GM10266 (cell line): ENCODE measurements around the gene MYH7B.

ENCODE experiments used
- DNase-seq: peaks from one replicate; pipeline ENCODE4 v3.0.0; 2012; ENCODE audit errors: extremely low spot score
- TF ChIP-seq, protein P1 (sequence below): IDR thresholded peaks from 2 replicates; pipeline ENCODE4 v1.5.1; 2012; ENCODE audit warnings: mild to moderate bottlenecking, low read depth; ENCODE audit not compliant: control insufficient read depth, insufficient read depth; ENCODE audit errors: missing control alignments

Gene MYH7B

DNA sequence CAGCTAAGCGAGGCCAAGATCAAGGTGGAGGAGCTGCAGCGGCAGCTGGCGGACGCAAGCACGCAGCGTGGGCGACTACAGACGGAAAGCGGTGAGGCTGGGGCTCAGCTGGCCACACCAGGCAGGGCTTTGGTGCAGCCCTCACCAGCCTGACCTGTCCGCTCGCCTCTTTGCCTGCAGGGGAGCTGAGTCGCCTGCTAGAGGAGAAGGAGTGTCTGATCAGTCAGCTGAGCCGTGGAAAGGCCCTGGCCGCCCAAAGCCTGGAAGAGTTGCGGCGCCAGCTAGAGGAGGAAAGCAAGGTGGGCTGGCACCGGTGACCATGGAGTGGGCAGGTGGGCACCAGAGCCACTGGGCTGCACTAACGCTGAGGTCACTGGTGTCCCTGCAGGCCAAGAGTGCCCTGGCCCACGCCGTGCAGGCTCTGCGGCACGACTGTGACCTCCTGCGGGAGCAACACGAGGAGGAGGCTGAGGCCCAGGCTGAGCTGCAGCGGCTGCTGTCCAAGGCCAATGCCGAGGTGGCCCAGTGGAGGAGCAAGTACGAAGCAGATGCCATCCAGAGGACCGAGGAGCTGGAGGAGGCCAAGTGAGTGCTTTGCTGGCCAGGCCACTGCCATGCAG, 42.8 kb downstream of the MYH7B start:
- TF ChIP-seq, protein P1, sequence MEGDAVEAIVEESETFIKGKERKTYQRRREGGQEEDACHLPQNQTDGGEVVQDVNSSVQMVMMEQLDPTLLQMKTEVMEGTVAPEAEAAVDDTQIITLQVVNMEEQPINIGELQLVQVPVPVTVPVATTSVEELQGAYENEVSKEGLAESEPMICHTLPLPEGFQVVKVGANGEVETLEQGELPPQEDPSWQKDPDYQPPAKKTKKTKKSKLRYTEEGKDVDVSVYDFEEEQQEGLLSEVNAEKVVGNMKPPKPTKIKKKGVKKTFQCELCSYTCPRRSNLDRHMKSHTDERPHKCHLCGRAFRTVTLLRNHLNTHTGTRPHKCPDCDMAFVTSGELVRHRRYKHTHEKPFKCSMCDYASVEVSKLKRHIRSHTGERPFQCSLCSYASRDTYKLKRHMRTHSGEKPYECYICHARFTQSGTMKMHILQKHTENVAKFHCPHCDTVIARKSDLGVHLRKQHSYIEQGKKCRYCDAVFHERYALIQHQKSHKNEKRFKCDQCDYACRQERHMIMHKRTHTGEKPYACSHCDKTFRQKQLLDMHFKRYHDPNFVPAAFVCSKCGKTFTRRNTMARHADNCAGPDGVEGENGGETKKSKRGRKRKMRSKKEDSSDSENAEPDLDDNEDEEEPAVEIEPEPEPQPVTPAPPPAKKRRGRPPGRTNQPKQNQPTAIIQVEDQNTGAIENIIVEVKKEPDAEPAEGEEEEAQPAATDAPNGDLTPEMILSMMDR: no peak
- no peak for DNase-seq

DNA sequence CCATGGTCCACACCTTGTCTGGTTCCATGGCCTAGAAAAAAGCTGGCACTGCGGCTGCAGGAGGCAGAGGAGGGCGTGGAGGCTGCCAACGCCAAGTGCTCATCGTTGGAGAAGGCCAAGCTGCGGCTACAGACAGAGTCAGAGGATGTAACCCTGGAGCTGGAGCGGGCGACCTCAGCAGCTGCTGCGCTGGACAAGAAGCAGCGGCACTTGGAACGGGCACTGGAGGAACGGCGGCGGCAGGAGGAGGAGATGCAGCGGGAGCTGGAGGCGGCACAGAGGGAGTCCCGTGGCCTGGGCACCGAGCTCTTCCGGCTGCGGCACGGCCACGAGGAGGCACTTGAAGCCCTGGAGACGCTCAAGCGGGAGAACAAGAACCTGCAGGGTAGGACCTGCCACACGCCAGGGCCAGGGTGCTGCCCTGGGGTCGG, 43.4 kb downstream of the MYH7B start:
- TF ChIP-seq, protein P1: no peak
- DNase-seq: no peak

DNA sequence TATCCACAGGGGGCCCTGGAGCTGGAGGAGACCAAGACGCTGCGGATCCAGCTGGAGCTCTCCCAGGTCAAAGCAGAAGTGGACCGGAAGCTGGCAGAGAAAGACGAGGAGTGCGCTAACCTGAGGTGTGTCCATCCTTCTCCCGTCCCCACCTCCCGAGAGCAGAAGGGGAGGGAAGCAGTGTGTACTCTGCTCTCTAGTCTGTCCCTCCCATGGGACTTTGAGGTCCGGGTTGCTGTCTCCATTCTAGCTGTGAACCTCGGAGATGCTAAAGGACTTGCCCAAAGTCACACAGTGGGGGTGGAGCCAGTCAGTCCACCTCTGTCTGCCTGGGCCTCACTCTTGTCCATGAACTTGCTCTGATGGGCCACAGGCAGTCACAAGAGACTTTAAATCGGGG, 44.1 kb downstream of the MYH7B start:
- TF ChIP-seq, protein P1: no peak
- DNase-seq: no peak

DNA sequence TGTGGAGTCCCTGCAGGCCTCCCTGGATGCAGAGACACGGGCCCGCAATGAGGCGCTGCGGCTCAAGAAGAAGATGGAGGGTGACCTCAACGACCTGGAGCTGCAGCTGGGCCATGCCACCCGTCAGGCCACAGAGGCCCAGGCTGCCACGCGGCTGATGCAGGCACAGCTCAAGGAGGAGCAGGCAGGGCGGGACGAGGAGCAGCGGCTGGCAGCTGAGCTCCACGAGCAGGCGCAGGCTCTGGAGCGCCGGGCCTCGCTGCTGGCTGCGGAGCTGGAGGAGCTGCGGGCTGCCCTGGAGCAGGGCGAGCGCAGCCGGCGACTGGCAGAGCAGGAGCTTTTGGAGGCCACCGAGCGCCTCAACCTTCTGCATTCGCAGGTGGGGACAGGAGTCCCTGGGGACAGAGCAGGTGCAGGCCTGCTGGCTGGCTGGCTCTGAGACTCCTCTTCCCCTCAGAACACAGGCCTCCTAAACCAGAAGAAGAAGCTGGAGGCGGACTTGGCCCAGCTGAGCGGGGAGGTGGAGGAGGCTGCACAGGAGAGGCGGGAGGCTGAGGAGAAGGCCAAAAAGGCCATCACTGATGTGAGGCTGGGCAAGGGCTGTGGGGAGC, 44.7 kb downstream of the MYH7B start:
- no peak for DNase-seq
- TF ChIP-seq, protein P1: no peak

DNA sequence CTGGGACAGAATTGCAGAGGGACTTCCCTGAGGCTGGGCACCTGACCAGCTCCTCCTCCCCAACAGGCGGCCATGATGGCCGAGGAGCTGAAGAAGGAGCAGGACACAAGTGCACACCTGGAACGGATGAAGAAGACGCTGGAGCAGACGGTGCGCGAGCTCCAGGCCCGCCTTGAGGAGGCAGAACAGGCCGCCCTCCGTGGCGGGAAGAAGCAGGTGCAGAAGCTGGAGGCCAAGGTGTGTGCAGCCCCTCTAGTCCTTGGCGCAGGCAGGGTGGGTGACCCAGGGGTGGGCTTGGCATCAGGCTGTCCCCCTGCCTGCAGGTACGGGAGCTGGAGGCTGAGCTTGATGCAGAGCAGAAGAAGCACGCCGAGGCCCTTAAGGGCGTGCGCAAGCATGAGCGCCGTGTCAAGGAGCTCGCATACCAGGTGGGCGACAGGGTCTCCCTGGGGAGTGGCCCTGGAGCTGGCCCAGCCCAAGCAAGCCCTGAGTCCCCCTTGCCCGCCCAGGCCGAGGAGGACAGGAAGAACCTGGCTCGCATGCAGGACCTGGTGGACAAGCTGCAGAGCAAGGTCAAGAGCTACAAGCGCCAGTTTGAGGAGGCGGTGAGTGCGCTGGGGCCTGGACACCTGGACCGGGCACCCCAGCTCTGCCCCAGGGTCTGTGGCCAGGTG, 45.4 kb downstream of the MYH7B start:
- DNase-seq: no peak
- TF ChIP-seq, protein P1: no peak

DNA sequence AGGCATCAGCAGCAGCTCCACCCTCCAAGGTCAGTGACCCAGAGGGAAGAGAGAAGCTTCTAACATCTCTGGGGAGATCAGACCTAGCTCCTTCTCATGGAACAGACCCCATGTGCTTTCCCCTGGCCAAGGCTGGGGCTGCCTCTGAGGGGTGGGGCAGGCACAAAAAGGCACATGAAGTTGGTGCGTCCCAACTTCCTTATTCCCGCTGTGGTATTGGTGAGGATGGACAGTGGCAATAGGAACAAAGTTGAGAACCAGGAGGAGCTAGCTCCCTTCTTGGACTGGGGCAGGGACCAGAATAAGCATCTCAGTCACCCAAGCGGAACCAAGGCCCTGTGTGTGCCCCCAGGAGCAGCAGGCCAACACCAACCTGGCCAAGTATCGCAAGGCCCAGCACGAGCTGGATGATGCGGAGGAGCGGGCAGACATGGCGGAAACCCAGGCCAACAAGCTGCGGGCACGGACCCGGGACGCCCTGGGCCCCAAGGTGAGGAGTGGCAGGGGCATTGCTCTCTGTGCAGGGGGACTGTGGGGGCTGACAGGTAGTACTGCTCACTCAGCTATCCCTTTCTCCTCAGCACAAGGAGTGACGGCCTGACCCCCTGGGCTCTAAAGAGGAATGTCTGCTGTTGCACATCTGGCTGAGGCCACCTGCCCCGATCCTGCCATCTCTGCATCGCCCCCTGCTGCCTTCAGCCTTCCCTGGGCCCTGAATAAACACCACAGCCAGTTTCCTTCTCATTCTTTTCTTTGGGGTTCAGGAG, 46.1 kb downstream of the MYH7B start:
- no peak for DNase-seq
- TF ChIP-seq, protein P1: no peak
